OCI-LY1 (cell line): Measurements from ENCODE around the gene MBD3L2B.
"Not testable (repeated sequence)": the region's sequence is repeated elsewhere in the genome, so short reads cannot be mapped to it uniquely, and the experiment has no call there.

ENCODE experiments used
- H2AFZ ChIP-seq: fragments of 200-600 bp; sonication (generic), shearing (Covaris generic); 2 replicates; pipeline ENCODE4 v1.6.0; 2014; ENCODE audit warnings: antibody characterized with exemption, mild to moderate bottlenecking, low read length
- H3F3A ChIP-seq: fragments of 200-600 bp; sonication (generic), shearing (Covaris generic); 2 replicates; pipeline ENCODE4 v1.6.0; 2014; ENCODE audit warnings: mild to moderate bottlenecking, antibody characterized with exemption, low read length, moderate library complexity; ENCODE audit not compliant: insufficient read depth
- H3K27ac ChIP-seq: fragments of 200-600 bp; sonication (generic); 2 replicates; pipeline ENCODE4 v1.5.1; 2014; ENCODE audit warnings: low read length, mixed run types, mild to moderate bottlenecking, low read depth; ENCODE audit not compliant: poor library complexity, severe bottlenecking
- H3K27me3 ChIP-seq: fragments of 200-600 bp; sonication (generic); 2 replicates; pipeline ENCODE4 v1.6.0; 2014; ENCODE audit warnings: antibody characterized with exemption, mild to moderate bottlenecking, low read length, moderate library complexity; ENCODE audit not compliant: insufficient read depth
- H3K36me3 ChIP-seq: fragments of 200-600 bp; sonication (generic); 2 replicates; pipeline ENCODE4 v1.6.1; 2014; ENCODE audit warnings: mild to moderate bottlenecking, antibody characterized with exemption, low read length, moderate library complexity, mixed read lengths; ENCODE audit not compliant: insufficient read depth
- H3K4me1 ChIP-seq: fragments of 200-600 bp; sonication (generic); 2 replicates; pipeline ENCODE4 v1.5.1; 2014; ENCODE audit warnings: mild to moderate bottlenecking, low read length, moderate library complexity; ENCODE audit not compliant: insufficient read depth, severe bottlenecking
- H3K4me2 ChIP-seq: fragments of 200-600 bp; sonication (generic), shearing (Covaris generic); 2 replicates; pipeline ENCODE4 v1.6.1; 2014; ENCODE audit warnings: low read length
- H3K4me3 ChIP-seq: fragments of 200-600 bp; sonication (generic); 2 replicates; pipeline ENCODE4 v1.5.1; 2014; ENCODE audit warnings: low read length, low read depth, mild to moderate bottlenecking, mixed read lengths; ENCODE audit not compliant: poor library complexity, severe bottlenecking
- H3K79me2 ChIP-seq: fragments of 200-600 bp; shearing (Covaris generic); 2 replicates; pipeline ENCODE4 v1.6.1; 2016; ENCODE audit warnings: mixed run types, low read length, mixed read lengths; ENCODE audit not compliant: insufficient read depth
- H3K9ac ChIP-seq: fragments of 200-600 bp; sonication (generic), shearing (Covaris generic); 2 replicates; pipeline ENCODE4 v1.6.1; 2014; ENCODE audit warnings: mild to moderate bottlenecking, low read length, mixed read lengths
- H3K9me2 ChIP-seq: fragments of 200-600 bp; sonication (generic), shearing (Covaris generic); 2 replicates; pipeline ENCODE4 v1.6.1; 2014; ENCODE audit warnings: low read depth, mild to moderate bottlenecking, low read length, mixed read lengths
- H3K9me3 ChIP-seq: fragments of 200-600 bp; shearing (Covaris generic); 2 replicates; pipeline ENCODE4 v1.6.1; 2014; ENCODE audit warnings: low read length, mixed read lengths
- H4K20me1 ChIP-seq: fragments of 200-600 bp; sonication (generic), shearing (Covaris generic); 2 replicates; pipeline ENCODE4 v1.6.0; 2016; ENCODE audit warnings: mild to moderate bottlenecking, low read length; ENCODE audit not compliant: insufficient read depth

The MBD3L2B gene

DNA sequence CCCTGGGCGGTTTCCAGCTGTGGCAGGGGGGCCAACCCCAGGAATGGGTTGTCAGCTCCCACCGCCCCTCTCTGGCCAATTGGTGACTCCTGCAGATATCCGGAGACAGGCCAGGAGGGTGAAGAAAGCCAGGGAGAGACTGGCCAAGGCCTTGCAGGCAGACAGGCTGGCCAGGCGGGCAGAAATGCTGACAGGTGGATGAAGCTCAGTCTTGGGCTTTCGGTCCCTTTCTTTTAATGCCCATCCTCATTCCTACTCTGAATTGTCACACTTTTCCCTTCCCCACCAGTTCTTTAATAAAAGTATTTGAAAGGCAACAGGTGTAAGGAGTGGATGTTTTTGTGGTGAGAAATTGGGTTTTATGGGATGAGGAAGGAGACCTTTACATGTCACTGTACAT, 30.2 kb upstream of the MBD3L2B start:
- not testable (repeated sequence) for H3F3A ChIP-seq, H3K9me3 ChIP-seq, H3K4me1 ChIP-seq, H3K27me3 ChIP-seq, H3K27ac ChIP-seq, H3K9me2 ChIP-seq, H2AFZ ChIP-seq, H3K79me2 ChIP-seq, H3K9ac ChIP-seq, H4K20me1 ChIP-seq, H3K36me3 ChIP-seq, H3K4me3 ChIP-seq, H3K4me2 ChIP-seq

DNA sequence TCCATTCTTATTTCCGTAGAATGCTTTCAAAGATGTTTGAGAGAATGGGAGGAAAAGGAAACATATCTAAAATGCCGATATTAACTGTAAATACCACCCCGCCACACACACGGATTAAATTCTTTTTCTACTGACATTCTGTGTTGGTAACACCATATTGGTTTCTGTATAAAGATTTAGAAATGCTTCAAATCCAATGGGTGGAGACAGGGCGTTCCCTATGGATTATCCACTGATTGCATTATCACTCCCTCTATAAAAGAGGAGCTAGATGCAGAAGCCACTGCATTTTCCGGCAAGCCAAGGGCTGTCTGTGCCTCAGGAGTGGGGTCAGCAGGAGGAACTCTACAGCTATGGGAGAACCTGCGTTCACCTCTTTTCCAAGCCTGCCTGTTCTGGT, 27.8 kb upstream of the MBD3L2B start, which contains the start of gene MBD3L2:
MBD3L2 (plus strand) TSS at position 301 of the 400 bp plus-strand sequence; CDS start at position 354, 53 bp downstream.
- not testable (repeated sequence) for H2AFZ ChIP-seq

GRCh38 chr19:7041563-7041962, 20.3 kb upstream of the MBD3L2B start:
- not testable (repeated sequence) for H3K9me3 ChIP-seq, H3F3A ChIP-seq, H3K27me3 ChIP-seq, H3K4me2 ChIP-seq, H3K9me2 ChIP-seq, H3K4me1 ChIP-seq, H2AFZ ChIP-seq, H3K9ac ChIP-seq, H3K27ac ChIP-seq, H3K79me2 ChIP-seq, H4K20me1 ChIP-seq, H3K36me3 ChIP-seq, H3K4me3 ChIP-seq

More for the DNA sequence above, 27.8 kb upstream of the MBD3L2B start, which contains the start of gene MBD3L2:
- H3K9me3 ChIP-seq, H3K4me1 ChIP-seq, H3K4me2 ChIP-seq, H4K20me1 ChIP-seq, H3K27ac ChIP-seq, H3K9ac ChIP-seq, H3K36me3 ChIP-seq, H3K27me3 ChIP-seq, H3F3A ChIP-seq, H3K9me2 ChIP-seq, H3K4me3 ChIP-seq, H3K79me2 ChIP-seq: not testable (repeated sequence)

GRCh38 chr19:7040079-7040478, 18.8 kb upstream of the MBD3L2B start, which contains the start of gene MBD3L4:
Gene MBD3L4, minus strand, starts transcription at chr19:7040179. Its CDS starts 35 bp downstream, at chr19:7040144.
- not testable (repeated sequence) for H3K27me3 ChIP-seq, H3K4me1 ChIP-seq, H3K9me3 ChIP-seq, H3K9ac ChIP-seq, H3K4me2 ChIP-seq, H3K36me3 ChIP-seq, H2AFZ ChIP-seq, H3F3A ChIP-seq, H3K4me3 ChIP-seq, H3K79me2 ChIP-seq, H3K27ac ChIP-seq, H3K9me2 ChIP-seq, H4K20me1 ChIP-seq

DNA sequence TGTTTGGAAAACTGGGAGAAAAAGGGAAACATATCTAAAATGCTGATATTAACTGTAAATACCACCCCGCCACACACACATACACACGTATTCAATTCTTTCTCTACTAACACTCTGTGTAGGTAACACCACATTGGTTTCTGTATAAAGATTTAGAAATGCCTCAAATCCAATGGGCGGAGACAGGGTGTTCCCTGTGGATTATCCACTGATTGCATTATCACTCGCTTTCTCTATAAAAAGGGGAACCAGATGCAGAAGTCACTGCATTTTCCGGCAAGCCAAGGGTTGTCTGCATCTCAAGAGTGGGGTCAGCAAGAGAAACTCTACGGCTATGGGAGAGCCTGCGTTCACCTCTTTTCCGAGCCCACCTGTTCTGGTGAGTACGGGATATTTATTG, 9.0 kb upstream of the MBD3L2B start, which contains the start of gene MBD3L5:
MBD3L5 (plus strand) TSS at position 301 of the 400 bp plus-strand sequence; CDS start at position 335, 34 bp downstream.
- H3K9me3 ChIP-seq, H4K20me1 ChIP-seq, H3F3A ChIP-seq, H3K9ac ChIP-seq, H3K4me1 ChIP-seq, H2AFZ ChIP-seq, H3K79me2 ChIP-seq, H3K36me3 ChIP-seq, H3K27ac ChIP-seq, H3K9me2 ChIP-seq, H3K27me3 ChIP-seq, H3K4me2 ChIP-seq, H3K4me3 ChIP-seq: not testable (repeated sequence)

DNA sequence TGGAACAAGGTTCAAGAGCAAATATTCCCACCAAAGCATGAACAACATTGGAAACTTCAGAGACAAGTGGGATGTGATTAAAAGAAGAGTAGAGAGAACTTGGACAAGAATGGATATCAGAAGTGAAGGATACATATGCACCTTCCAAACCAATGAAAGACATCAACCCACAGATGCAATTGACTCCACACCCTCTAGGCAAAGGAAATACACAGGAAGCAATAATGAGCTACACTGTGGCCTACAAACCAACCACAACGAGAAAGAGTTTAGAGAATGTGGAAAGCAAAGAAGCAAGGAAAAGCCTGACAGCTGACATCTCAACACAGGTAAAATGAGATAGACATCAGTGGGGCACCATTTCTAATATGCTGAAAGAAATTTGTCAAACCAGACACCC, 7.6 kb upstream of the MBD3L2B start:
- H3K36me3 ChIP-seq, H3K4me3 ChIP-seq, H3K79me2 ChIP-seq, H3K27ac ChIP-seq, H3K9me2 ChIP-seq, H4K20me1 ChIP-seq, H2AFZ ChIP-seq, H3K9me3 ChIP-seq, H3K9ac ChIP-seq, H3K4me1 ChIP-seq, H3K27me3 ChIP-seq, H3K4me2 ChIP-seq, H3F3A ChIP-seq: not testable (repeated sequence)
